ENCODE measurements around the gene TMEM178B. TPM values are rescaled to one million over a fixed set of nuclear protein-coding genes. Genes with fewer than 3 reads are reported as not detected.

The TMEM178B gene
- total RNA-seq, 4 donors from 2014 or later = under 0.01 to 0.94 (median 0.35) TPM

DNA sequence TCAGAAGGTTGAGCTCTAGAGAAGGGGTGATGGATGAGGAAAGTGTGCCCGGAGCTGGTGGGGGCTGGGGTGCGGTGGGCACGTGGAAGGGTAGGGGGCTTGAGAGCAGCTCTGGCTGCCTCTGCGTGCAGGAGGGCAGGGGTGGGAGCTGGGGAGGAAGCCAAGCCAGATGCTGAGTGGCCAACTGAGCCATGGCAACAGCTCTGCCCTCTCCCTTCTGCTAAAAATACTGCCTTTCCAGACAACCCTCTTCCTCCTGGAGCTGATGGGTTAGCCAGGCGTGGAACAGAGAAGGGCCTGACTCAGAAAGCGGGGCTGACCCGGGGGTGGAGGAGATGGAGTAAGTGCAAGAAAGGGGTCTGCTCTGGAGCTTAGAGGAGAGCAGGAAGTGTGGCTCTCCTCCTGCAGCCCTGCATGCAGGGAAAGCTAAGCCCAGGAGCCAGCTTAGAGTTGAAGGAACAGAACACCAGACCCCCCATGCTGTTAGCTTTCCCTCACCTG is 362.8 kb downstream of the TMEM178B start:
- TF ChIP-seq, protein P1, sequence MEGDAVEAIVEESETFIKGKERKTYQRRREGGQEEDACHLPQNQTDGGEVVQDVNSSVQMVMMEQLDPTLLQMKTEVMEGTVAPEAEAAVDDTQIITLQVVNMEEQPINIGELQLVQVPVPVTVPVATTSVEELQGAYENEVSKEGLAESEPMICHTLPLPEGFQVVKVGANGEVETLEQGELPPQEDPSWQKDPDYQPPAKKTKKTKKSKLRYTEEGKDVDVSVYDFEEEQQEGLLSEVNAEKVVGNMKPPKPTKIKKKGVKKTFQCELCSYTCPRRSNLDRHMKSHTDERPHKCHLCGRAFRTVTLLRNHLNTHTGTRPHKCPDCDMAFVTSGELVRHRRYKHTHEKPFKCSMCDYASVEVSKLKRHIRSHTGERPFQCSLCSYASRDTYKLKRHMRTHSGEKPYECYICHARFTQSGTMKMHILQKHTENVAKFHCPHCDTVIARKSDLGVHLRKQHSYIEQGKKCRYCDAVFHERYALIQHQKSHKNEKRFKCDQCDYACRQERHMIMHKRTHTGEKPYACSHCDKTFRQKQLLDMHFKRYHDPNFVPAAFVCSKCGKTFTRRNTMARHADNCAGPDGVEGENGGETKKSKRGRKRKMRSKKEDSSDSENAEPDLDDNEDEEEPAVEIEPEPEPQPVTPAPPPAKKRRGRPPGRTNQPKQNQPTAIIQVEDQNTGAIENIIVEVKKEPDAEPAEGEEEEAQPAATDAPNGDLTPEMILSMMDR (IDR thresholded peaks at IDR 0.05; ENCODE audit: low read depth) = no peak

DNA sequence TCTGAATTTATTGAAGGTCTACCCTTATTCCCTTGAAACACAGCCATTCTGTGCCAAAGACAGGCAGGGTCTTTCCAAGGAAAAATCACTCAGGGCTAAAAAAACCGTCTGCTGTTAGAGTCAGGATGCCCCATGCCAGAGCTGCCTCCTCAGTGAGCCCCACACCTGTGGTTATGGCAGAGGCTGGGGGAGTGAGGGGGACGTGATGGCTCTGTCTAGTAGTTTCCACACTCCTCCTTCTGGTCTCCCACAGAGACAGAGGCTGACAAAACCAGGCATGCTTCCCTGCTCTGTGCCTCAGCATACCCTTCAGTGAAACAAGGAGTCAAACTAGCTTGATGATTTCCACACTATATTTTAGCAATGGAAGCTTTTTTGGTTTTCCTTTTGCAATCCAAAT is 365.3 kb downstream of the TMEM178B start:
- TF ChIP-seq, protein P1 (IDR thresholded peaks at IDR 0.05; ENCODE audit: low read depth) = no peak

DNA sequence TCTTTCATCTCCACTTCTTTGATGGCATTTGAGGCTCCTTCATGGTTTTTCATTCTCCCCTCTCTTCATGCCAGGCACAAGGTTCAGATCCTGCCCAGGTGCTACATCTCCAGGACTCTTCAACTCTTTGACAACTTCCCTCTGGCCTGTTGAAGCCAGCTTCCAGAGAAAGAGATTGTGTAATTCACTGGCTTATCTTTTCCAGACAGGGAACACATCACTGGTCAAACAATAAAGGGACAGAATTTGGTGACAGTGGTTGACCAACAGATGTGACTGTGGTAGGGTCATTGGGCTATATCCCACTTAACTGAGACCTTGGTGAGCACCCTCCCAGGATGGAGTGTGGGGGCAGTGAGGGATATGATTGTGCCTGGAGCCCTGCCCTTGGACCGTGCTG is 365.9 kb downstream of the TMEM178B start:
- TF ChIP-seq, protein P1 (IDR thresholded peaks at IDR 0.05; ENCODE audit: low read depth) = no peak

DNA sequence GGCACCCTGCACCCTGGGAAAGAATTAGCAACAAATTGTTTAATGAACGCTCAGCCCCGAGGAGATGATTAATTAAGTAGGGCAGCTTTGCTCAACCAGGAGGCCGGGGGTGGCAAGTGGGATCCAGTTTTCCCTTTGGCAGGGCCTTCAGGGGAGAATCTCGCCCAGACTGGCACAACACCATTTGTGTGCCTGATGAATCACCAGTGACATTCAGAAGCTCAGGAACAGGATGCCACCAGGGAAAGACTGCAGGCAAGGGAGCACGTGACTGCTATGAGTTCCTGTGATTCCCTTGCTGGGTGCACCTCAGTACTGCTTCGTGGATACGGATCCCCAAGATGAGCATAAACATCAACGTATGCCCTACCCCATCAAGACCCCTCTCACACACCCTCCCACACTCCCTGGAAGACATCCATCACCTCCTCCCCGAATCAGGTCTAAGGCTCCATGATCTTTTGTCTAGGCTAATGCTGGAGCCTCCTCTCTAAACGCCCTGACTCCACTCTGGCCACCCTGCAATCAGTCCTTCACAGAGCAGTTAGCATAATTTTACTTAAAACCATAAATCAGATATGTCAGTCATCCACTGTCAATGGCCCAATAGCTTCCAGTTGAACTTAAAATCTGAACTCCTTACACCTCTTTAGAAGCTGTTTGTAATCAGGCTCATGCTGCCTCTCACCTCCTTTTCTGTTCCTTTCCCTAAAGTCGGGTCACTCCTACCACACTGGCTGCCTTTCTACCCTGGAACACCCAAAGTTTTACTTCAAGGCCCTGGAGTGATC is 368.2 kb downstream of the TMEM178B start:
- TF ChIP-seq, protein P1 (IDR thresholded peaks at IDR 0.05; ENCODE audit: low read depth) = no peak

DNA sequence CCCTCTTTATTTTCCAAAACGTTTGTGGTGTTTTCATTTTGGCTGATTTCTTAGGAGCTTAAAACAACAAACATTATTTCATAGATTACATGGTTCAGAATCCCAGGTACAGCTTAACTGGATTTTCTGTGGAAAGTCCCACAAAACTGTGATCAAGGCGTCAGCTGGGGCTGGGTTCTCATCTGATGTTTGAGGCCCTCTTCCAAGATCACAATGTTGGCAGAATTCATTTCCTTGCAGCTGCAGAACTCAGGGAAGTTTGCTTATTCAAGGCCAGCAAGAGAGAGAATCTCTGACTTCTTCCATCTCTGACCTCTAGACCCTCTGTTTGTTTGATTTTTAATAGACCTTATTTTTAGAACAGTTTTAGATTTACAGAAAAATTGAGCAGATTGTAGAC is 368.9 kb downstream of the TMEM178B start:
- TF ChIP-seq, protein P1 (IDR thresholded peaks at IDR 0.05; ENCODE audit: low read depth) = no peak

DNA sequence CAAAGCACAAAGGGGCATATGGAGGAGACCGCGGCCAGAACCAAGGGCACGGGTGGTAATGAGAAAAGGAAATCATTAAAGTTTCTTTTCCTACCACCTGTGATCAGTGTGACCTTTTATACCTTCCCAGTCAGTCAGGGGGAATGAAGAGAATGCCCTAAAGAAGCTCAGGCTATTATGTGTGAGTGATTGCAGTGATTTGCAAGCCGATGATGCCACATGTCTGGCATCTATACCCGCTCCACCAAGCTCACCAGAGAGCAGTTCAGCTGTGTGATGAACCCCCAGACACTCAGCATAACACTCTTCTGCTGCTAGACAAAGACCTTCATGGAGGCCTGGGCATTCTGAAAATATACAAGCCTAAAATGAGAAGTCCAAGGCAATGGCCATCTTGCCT is 371.1 kb downstream of the TMEM178B start:
- TF ChIP-seq, protein P1 (IDR thresholded peaks at IDR 0.05; ENCODE audit: low read depth) = no peak

DNA sequence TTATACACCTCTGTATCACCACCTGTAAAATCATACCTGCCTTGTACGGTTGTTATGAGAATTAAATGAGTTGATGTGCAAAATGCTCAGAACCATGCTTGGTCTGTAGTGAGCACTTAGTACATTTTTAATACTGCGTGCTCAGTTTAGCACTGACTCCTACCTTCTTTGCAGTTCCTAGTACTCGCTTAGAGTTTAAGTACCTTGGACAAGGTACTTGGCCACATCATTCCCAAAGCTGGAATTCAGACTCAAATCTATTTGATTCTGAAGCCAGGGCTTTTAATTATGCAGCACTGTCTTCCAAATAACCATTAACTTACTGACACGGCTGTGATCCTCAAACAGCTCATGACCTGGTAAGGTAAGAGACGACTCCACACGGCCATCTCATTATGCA is 377.4 kb downstream of the TMEM178B start:
- TF ChIP-seq, protein P1 (IDR thresholded peaks at IDR 0.05; ENCODE audit: low read depth) = no peak

Data from subcutaneous adipose tissue (tissue), 4 donors.